GM12873 (cell line): ENCODE measurements around the gene SLAIN2.

Source experiments
- CTCF ChIP-seq: IDR thresholded peaks from 2 replicates; pipeline ENCODE4 v1.5.1; 2012; ENCODE audit warnings: low read depth, mild to moderate bottlenecking, moderate library complexity, low read length, control low read depth; ENCODE audit not compliant: insufficient read depth; ENCODE audit errors: missing control alignments

Gene SLAIN2

GRCh38 chr4:48336146-48336870 is 5.0 kb upstream of the SLAIN2 start:
- no peak for TF ChIP-seq CTCF

- TF ChIP-seq CTCF: no peak
These were observed 3.6 kb upstream of the SLAIN2 start for GRCh38 chr4:48337731-48338130.

GRCh38 chr4:48339642-48340041 is 1.7 kb upstream of the SLAIN2 start:
- TF ChIP-seq CTCF: no peak

GRCh38 chr4:48340276-48340964 is 909 bp upstream of the SLAIN2 start:
- no peak for TF ChIP-seq CTCF

GRCh38 chr4:48341776-48342605 is 662 bp downstream of the SLAIN2 start:
- TF ChIP-seq CTCF: no peak

GRCh38 chr4:48342606-48342880 is 1.2 kb downstream of the SLAIN2 start:
- no peak for TF ChIP-seq CTCF

GRCh38 chr4:48343035-48343434 is 1.7 kb downstream of the SLAIN2 start:
- TF ChIP-seq CTCF: no peak
